ENCODE data around the gene NKAP.
"Not testable (repeated sequence)": the region's sequence is repeated elsewhere in the genome, so short reads cannot be mapped to it uniquely, and the experiment has no call there.

The NKAP gene

GRCh38 chrX:119943185-119943988, at the start of gene NKAP:
NKAP (minus strand) TSS chrX:119943751; CDS start chrX:119943605, 146 bp downstream.
- peak; percentile 92 for DNase-seq

- peak; percentile 41 for DNase-seq
Measured at GRCh38 chrX:119991005-119991787, 47.6 kb upstream of the NKAP start.

GRCh38 chrX:119990556-119991004, 47.0 kb upstream of the NKAP start:
- DNase-seq, result peak; percentile 13

GRCh38 chrX:119989905-119990555, 46.5 kb upstream of the NKAP start:
- peak; percentile 40 for DNase-seq

- DNase-seq, result no peak
Measured at GRCh38 chrX:119986203-119986602, 42.7 kb upstream of the NKAP start.

- peak; percentile 86 for DNase-seq
Measured at GRCh38 chrX:119984652-119985051, 41.1 kb upstream of the NKAP start.

- no peak for DNase-seq
Measured at GRCh38 chrX:119983494-119983893, 39.9 kb upstream of the NKAP start.

- no peak for DNase-seq
Measured at GRCh38 chrX:119982145-119982544, 38.6 kb upstream of the NKAP start.

- peak; percentile 65 for DNase-seq
Measured at GRCh38 chrX:119981286-119982070, 37.9 kb upstream of the NKAP start.

- not testable (repeated sequence) for DNase-seq
Measured at GRCh38 chrX:119977172-119977571, 33.6 kb upstream of the NKAP start.

- DNase-seq, result no peak
Measured at GRCh38 chrX:119971184-119971583, 27.6 kb upstream of the NKAP start.

- DNase-seq, result no peak
Measured at GRCh38 chrX:119970574-119970973, 27.0 kb upstream of the NKAP start.

GRCh38 chrX:119966837-119967236, 23.3 kb upstream of the NKAP start:
- not testable (repeated sequence) for DNase-seq

- no peak for DNase-seq
Measured at GRCh38 chrX:119960625-119961024, 17.1 kb upstream of the NKAP start.

- not testable (repeated sequence) for DNase-seq
Measured at GRCh38 chrX:119955807-119956570, 12.4 kb upstream of the NKAP start.

GRCh38 chrX:119954374-119954773, 10.8 kb upstream of the NKAP start:
- no peak for DNase-seq

- DNase-seq, result peak; percentile 11
Measured at GRCh38 chrX:119948381-119948780, 4.8 kb upstream of the NKAP start.

GRCh38 chrX:119945481-119945880, 1.9 kb upstream of the NKAP start:
- DNase-seq, result no peak

GRCh38 chrX:119942831-119943184, 743 bp downstream of the NKAP start:
- DNase-seq, result peak; percentile 51

- DNase-seq, result no peak
Measured at GRCh38 chrX:119942173-119942819, 1.3 kb downstream of the NKAP start.

GRCh38 chrX:119941336-119941735, 2.2 kb downstream of the NKAP start:
- DNase-seq, result no peak

Measured in NCI-H82 (cell line).